B cell (primary cell): ENCODE measurements around the gene IRX6. TPM values are rescaled to one million over a fixed set of nuclear protein-coding genes. Genes with fewer than 3 reads are reported as not detected.

Source experiments
- ATAC-seq: fragments of 200-7000 bp; cut with Tn5 transposase; one replicate; pipeline ENCODE4 v1.10.0; 2021; ENCODE audit warnings: low read depth, mild to moderate bottlenecking, moderate number of reproducible peaks, moderate library complexity
- CTCF ChIA-PET: fragments of 350-600 bp; sonication (Branson Sonifier 250); formaldehyde crosslinking; loops from one replicate; lab custom pipeline; 2021; ENCODE audit warnings: antibody characterized with exemption, inconsistent platforms; lab: Charles Lee
- POLR2A ChIA-PET: fragments of 350-600 bp; sonication (Branson Sonifier 250); formaldehyde crosslinking; loops from one replicate; lab custom pipeline; 2021; ENCODE audit warnings: antibody characterized with exemption; lab: Charles Lee
- DNase-seq: peaks from one replicate; pipeline ENCODE4 v3.0.0; 2013
- H2AFZ ChIP-seq: 2 replicates; pipeline ENCODE4 v1.6.1; 2012; ENCODE audit warnings: mild to moderate bottlenecking, low read depth, low read length; ENCODE audit not compliant: insufficient read depth, poor library complexity, severe bottlenecking
- H3K27ac ChIP-seq, 2 donors: 1 replicate in 1 of 2; 2 replicates in 1 of 2; pipeline ENCODE4 v1.5.1; 2012 to 2013; ENCODE audit warnings: low read length in 2 of 2, mild to moderate bottlenecking in 2 of 2, moderate library complexity in 1 of 2
- H3K27me3 ChIP-seq, 4 experiments: fragments of 200-600 bp in 1 of 4; sonication (generic) in 1 of 4; replicated peaks in 1 of 4; 1 replicate in 2 of 4; 2 replicates in 2 of 4; pipeline versions ENCODE4 v1.6.1 to v1.7.0; 2013 to 2016; ENCODE audit warnings: low read length in 3 of 4, mild to moderate bottlenecking in 2 of 4, mixed read lengths in 1 of 4, moderate library complexity in 1 of 4; ENCODE audit not compliant: insufficient read depth in 4 of 4, control insufficient read depth in 3 of 4; ENCODE audit errors: control extremely low read depth in 1 of 4
- H3K36me3 ChIP-seq, 2 experiments: replicated peaks in 1 of 2; 1 replicate in 1 of 2; 2 replicates in 1 of 2; pipeline versions ENCODE4 v1.6.1 to v1.7.1; 2013; ENCODE audit warnings: low read length in 1 of 2; ENCODE audit not compliant: insufficient read depth in 2 of 2, control insufficient read depth in 1 of 2; ENCODE audit errors: control extremely low read depth in 1 of 2, extremely low read depth in 1 of 2
- H3K4me1 ChIP-seq, 2 donors: fragments of 200-600 bp in 1 of 2; sonication (generic) in 1 of 2; 1 replicate in 1 of 2; 2 replicates in 1 of 2; pipeline versions ENCODE4 v1.5.1 to v1.6.1; 2013 to 2017; ENCODE audit warnings: low read length in 2 of 2; ENCODE audit not compliant: control insufficient read depth in 2 of 2, insufficient read depth in 2 of 2
- H3K4me2 ChIP-seq: replicated peaks from 2 replicates; pipeline ENCODE3; 2012; ENCODE audit warnings: mild to moderate bottlenecking, low read depth, low read length; ENCODE audit not compliant: poor library complexity, severe bottlenecking
- H3K4me3 ChIP-seq, 5 experiments: fragments of 200-600 bp in 1 of 5; sonication (generic) in 1 of 5; 1 replicate in 3 of 5; 2 replicates in 2 of 5; pipeline versions ENCODE4 v1.5.1 to v1.7.0; 2011 to 2016; ENCODE audit warnings: low read length in 4 of 5, mild to moderate bottlenecking in 4 of 5, low read depth in 2 of 5, control low read depth in 1 of 5, moderate library complexity in 1 of 5; ENCODE audit not compliant: insufficient read depth in 1 of 5; ENCODE audit errors: control extremely low read depth in 1 of 5, extremely low read depth in 1 of 5
- H3K79me2 ChIP-seq: fragments of 200-600 bp; sonication (generic); one replicate; pipeline ENCODE4 v1.6.0; 2016; ENCODE audit warnings: low read length; ENCODE audit not compliant: control insufficient read depth, insufficient read depth
- H3K9ac ChIP-seq: fragments of 200-600 bp; sonication (generic); 2 replicates; pipeline ENCODE4 v1.6.1; 2017; ENCODE audit warnings: mild to moderate bottlenecking, low read length, moderate library complexity
- H3K9me3 ChIP-seq, 3 donors: one replicate each; pipeline versions ENCODE4 v1.6.1 to v1.7.1; 2013; ENCODE audit warnings: low read length in 2 of 3; ENCODE audit not compliant: control insufficient read depth in 2 of 3, insufficient read depth in 1 of 3; ENCODE audit errors: control extremely low read depth in 1 of 3
- H4K20me1 ChIP-seq: 2 replicates; pipeline ENCODE4 v1.6.0; 2012; ENCODE audit warnings: mild to moderate bottlenecking, low read length; ENCODE audit not compliant: insufficient read depth, control insufficient read depth, poor library complexity, severe bottlenecking
- H3K27ac Mint-ChIP-seq: one replicate; pipeline ENCODE4 v1.8.0; 2021; ENCODE audit warnings: mixed read lengths
- H3K27me3 Mint-ChIP-seq: one replicate; pipeline ENCODE4 v1.8.0; 2021; ENCODE audit warnings: mixed read lengths
- H3K4me1 Mint-ChIP-seq: one replicate; pipeline ENCODE4 v1.8.0; 2021; ENCODE audit warnings: mixed read lengths
- H3K4me3 Mint-ChIP-seq: one replicate; pipeline ENCODE4 v1.8.0; 2021; ENCODE audit warnings: mixed read lengths
- H3K9me3 Mint-ChIP-seq: one replicate; pipeline ENCODE4 v1.8.0; 2022; ENCODE audit warnings: mixed read lengths; ENCODE audit not compliant: insufficient read depth
- EZH2 ChIP-seq: IDR thresholded peaks from 2 replicates; pipeline ENCODE4 v1.6.1; 2012; ENCODE audit warnings: borderline replicate concordance, low read depth, mild to moderate bottlenecking, moderate library complexity, low read length; ENCODE audit not compliant: insufficient read depth, poor library complexity, severe bottlenecking
- WGBS: methylation state at CpG from one replicate; pipeline ENCODE4 v1.1.5; 2013; ENCODE audit warnings: missing lambda C conversion rate; ENCODE audit not compliant: insufficient coverage; 5-methylcytosine and 5-hydroxymethylcytosine counted together
- intact Hi-C: fragments of 100-400 bp; cut with micrococcal nuclease; formaldehyde crosslinking; loops from one replicate; pipeline ENCODE4 v1.10.0; 2022
- polyA plus RNA-seq: library from polyadenylated mRNA; depleted of rRNA; stranded (reverse); fragments of >200 nt; gene quantifications from 2 replicates; pipeline ENCODE4 v1.2.3, GENCODE V29; 2012
- total RNA-seq, 2 donors: library from RNA; stranded (reverse); fragments of 120-200 nt in 1 of 2; gene quantifications; 1 replicate in 1 of 2; 2 replicates in 1 of 2; pipeline versions ENCODE4 v1.2.3 to v1.2.4, GENCODE V29; 2013 to 2022
- TF ChIP-seq, protein P1 (sequence below): fragments of 200-600 bp; IDR thresholded peaks from one replicate; pipeline ENCODE4 v1.8.0; 2022; ENCODE audit warnings: antibody characterized with exemption, mild to moderate bottlenecking

The IRX6 gene
- total and polyA plus RNA-seq, 2 donors (not counting 1 experiment from before 2014, with no cell fraction given) = 0.10 to 0.15 TPM

DNA sequence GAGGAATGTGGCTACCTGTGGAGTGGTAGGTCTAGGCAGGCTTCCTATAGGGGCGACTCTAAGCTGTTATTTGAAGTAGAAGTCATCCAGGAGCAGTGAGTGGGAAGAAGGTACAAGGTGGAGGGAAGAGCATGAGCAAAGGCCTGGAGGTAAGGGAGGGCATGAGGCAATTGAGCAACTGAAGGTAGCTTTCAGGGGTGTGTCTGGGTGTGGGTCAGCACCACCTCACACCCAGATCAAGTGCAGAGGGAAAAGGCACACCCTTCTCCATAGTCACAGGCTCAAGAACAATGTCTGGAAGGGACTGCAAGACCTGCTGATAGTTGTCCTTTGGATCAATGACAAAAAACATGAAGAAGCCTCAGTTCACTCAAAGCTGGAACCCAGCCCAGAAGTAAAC, 46.5 kb upstream of the IRX6 start:
- Histone ChIP-seq H3K9me3 (no peaks in the 10 kb centered on the region), H3K27ac (no peak overlapping the region), H3K27me3 (no peaks in the 10 kb centered on the region), H3K79me2 (no peaks in the 10 kb centered on the region), H2AFZ (no peak overlapping the region), H3K4me2 (no peak overlapping the region), H3K9ac (no peak overlapping the region), H3K4me1 (no peaks in the 10 kb centered on the region), H4K20me1 (no peaks in the 10 kb centered on the region), H3K4me3 (no peak overlapping the region), H3K36me3 (no peaks in the 10 kb centered on the region)
- Mint-ChIP-seq H3K4me1 (no peaks in the 10 kb centered on the region), H3K4me3 (no peak overlapping the region), H3K9me3 (no peaks in the 10 kb centered on the region), H3K27me3 (peaks cover 8% of the 10 kb centered on the region), H3K27ac (no peak overlapping the region)
- 64% methylated on average over 1 of the region's 1 CpG for WGBS
- ChIA-PET CTCF (no interaction called here), POLR2A (no interaction called here)
- DNase-seq (no peak), ATAC-seq (no peak)
- TF ChIP-seq, protein P1, sequence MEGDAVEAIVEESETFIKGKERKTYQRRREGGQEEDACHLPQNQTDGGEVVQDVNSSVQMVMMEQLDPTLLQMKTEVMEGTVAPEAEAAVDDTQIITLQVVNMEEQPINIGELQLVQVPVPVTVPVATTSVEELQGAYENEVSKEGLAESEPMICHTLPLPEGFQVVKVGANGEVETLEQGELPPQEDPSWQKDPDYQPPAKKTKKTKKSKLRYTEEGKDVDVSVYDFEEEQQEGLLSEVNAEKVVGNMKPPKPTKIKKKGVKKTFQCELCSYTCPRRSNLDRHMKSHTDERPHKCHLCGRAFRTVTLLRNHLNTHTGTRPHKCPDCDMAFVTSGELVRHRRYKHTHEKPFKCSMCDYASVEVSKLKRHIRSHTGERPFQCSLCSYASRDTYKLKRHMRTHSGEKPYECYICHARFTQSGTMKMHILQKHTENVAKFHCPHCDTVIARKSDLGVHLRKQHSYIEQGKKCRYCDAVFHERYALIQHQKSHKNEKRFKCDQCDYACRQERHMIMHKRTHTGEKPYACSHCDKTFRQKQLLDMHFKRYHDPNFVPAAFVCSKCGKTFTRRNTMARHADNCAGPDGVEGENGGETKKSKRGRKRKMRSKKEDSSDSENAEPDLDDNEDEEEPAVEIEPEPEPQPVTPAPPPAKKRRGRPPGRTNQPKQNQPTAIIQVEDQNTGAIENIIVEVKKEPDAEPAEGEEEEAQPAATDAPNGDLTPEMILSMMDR = no peak
- TF ChIP-seq EZH2 = no peak
- intact Hi-C loops = no loop called here

DNA sequence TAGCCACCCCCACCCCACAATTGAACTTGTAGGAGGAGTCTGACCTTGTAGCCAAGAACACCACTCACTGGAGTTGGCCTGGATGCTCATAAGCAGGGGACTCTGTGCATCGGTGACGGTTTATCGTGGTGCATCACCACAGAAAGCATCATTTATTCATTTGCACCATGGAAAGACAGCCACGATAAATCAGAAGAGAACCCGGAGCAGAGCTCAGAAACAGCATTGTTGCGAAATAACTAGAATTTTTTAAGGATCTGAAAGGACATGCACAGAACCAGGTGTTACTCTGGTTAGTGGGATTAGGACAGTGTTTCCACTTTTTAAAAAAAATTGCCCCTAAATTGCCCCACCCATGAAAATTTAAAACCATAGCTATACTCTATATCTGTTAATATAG, 44.4 kb upstream of the IRX6 start:
- intact Hi-C loops = no loop called here
- H2AFZ ChIP-seq = no peak overlapping the region
- no peak overlapping the region for H3K4me2 ChIP-seq
- H3K36me3 ChIP-seq = no peaks in the 10 kb centered on the region
- H3K4me1 ChIP-seq = no peaks in the 10 kb centered on the region
- H4K20me1 ChIP-seq = no peaks in the 10 kb centered on the region
- no peaks in the 10 kb centered on the region for H3K27me3 ChIP-seq
- no peaks in the 10 kb centered on the region for H3K79me2 ChIP-seq
- 83% methylated on average over 5 of the region's 6 CpGs for WGBS
- ChIA-PET CTCF (no interaction called here), POLR2A (no interaction called here)
- H3K4me1 Mint-ChIP-seq = no peaks in the 10 kb centered on the region
- H3K27ac ChIP-seq = no peak overlapping the region
- no peaks in the 10 kb centered on the region for H3K9me3 ChIP-seq
- H3K27me3 Mint-ChIP-seq = peaks cover 15% of the 10 kb centered on the region
- no peak overlapping the region for H3K9ac ChIP-seq
- no peak for DNase-seq
- H3K27ac Mint-ChIP-seq = no peak overlapping the region
- H3K4me3 Mint-ChIP-seq = no peak overlapping the region
- TF ChIP-seq, protein P1 = no peak
- no peak for TF ChIP-seq EZH2
- ATAC-seq = no peak
- H3K9me3 Mint-ChIP-seq = no peaks in the 10 kb centered on the region
- no peak overlapping the region for H3K4me3 ChIP-seq
